ENCODE measurements around the gene ZFHX3. TPM values are rescaled to one million over a fixed set of nuclear protein-coding genes. Genes with fewer than 3 reads are reported as not detected.
"Not testable (repeated sequence)": the region's sequence is repeated elsewhere in the genome, so short reads cannot be mapped to it uniquely, and the experiment has no call there.

The ZFHX3 gene
- total and polyA plus RNA-seq, 4 donors = 2.6 to 32.7 (median 14.7) TPM

- Histone ChIP-seq H3K9me3 (ENCODE audit: control insufficient read depth in 4 of 4, insufficient read depth in 3 of 4, low read length in 3 of 4) (no peaks in the 10 kb centered on the region), H3K9ac (ENCODE audit: insufficient read depth in 1 of 2, low read length in 2 of 2) (no peak overlapping the region), H3K36me3 (ENCODE audit: control insufficient read depth in 4 of 4, insufficient read depth in 4 of 4, low read length in 4 of 4) (no peaks in the 10 kb centered on the region), H3K27me3 (ENCODE audit: control insufficient read depth in 3 of 3, insufficient read depth in 3 of 3, low read length in 2 of 3) (no peaks in the 10 kb centered on the region), H3K4me3 (no peak overlapping the region), H3K4me1 (ENCODE audit: control insufficient read depth in 5 of 5, insufficient read depth in 5 of 5, low read length in 5 of 5) (no peaks in the 10 kb centered on the region), H3K27ac (ENCODE audit: low read depth in 1 of 2, low read length in 1 of 2) (no peak overlapping the region)
- TF ChIP-seq, protein P1, sequence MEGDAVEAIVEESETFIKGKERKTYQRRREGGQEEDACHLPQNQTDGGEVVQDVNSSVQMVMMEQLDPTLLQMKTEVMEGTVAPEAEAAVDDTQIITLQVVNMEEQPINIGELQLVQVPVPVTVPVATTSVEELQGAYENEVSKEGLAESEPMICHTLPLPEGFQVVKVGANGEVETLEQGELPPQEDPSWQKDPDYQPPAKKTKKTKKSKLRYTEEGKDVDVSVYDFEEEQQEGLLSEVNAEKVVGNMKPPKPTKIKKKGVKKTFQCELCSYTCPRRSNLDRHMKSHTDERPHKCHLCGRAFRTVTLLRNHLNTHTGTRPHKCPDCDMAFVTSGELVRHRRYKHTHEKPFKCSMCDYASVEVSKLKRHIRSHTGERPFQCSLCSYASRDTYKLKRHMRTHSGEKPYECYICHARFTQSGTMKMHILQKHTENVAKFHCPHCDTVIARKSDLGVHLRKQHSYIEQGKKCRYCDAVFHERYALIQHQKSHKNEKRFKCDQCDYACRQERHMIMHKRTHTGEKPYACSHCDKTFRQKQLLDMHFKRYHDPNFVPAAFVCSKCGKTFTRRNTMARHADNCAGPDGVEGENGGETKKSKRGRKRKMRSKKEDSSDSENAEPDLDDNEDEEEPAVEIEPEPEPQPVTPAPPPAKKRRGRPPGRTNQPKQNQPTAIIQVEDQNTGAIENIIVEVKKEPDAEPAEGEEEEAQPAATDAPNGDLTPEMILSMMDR (IDR thresholded peaks at IDR 0.05; ENCODE audit: control extremely low read depth, extremely low read depth) = no peak
- ATAC-seq (ENCODE audit: insufficient read depth, low FRiP score) (no peak), DNase-seq (no peak)
- WGBS, 2 donors = 88 to 90% methylated on average over 1 of the region's 1 CpG
These were observed 33.0 kb upstream of the ZFHX3 start for GRCh38 chr16:73080931-73081330.

GRCh38 chr16:73076324-73076810, 28.4 kb upstream of the ZFHX3 start:
- Histone ChIP-seq H3K4me3 (no peak overlapping the region), H3K27me3 (ENCODE audit: control insufficient read depth in 3 of 3, insufficient read depth in 3 of 3, low read length in 2 of 3) (no peaks in the 10 kb centered on the region), H3K4me1 (ENCODE audit: control insufficient read depth in 5 of 5, insufficient read depth in 5 of 5, low read length in 5 of 5) (peaks cover 0 to 5% (median 0%) of the 10 kb centered on the region in 5 donors), H3K27ac (ENCODE audit: low read depth in 1 of 2, low read length in 1 of 2) (no peak overlapping the region), H3K9me3 (ENCODE audit: control insufficient read depth in 4 of 4, insufficient read depth in 3 of 4, low read length in 3 of 4) (no peaks in the 10 kb centered on the region), H3K9ac (ENCODE audit: insufficient read depth in 1 of 2, low read length in 2 of 2) (no peak overlapping the region), H3K36me3 (ENCODE audit: control insufficient read depth in 4 of 4, insufficient read depth in 4 of 4, low read length in 4 of 4) (no peaks in the 10 kb centered on the region)
- ATAC-seq (ENCODE audit: insufficient read depth, low FRiP score) (no peak), DNase-seq (peak in 1 of 3 donors; percentile 11)
- 60 to 61% methylated on average over 6 of the region's 6 CpGs for WGBS, 2 donors
- TF ChIP-seq, protein P1 (IDR thresholded peaks at IDR 0.05; ENCODE audit: control extremely low read depth, extremely low read depth) = no peak

GRCh38 chr16:73074382-73074781, 26.5 kb upstream of the ZFHX3 start:
- TF ChIP-seq, protein P1 (IDR thresholded peaks at IDR 0.05; ENCODE audit: control extremely low read depth, extremely low read depth) = no peak
- H3K4me3 ChIP-seq = no peak overlapping the region
- H3K36me3 ChIP-seq (ENCODE audit: control insufficient read depth in 4 of 4, insufficient read depth in 4 of 4, low read length in 4 of 4) = no peaks in the 10 kb centered on the region
- H3K27ac ChIP-seq (ENCODE audit: low read depth in 1 of 2, low read length in 1 of 2) = no peak overlapping the region
- H3K9ac ChIP-seq (ENCODE audit: insufficient read depth in 1 of 2, low read length in 2 of 2) = no peak overlapping the region
- ATAC-seq (ENCODE audit: insufficient read depth, low FRiP score) (no peak), DNase-seq (no peak)
- WGBS, 2 donors = 84 to 87% methylated on average over 9 of the region's 9 CpGs
- H3K9me3 ChIP-seq (ENCODE audit: control insufficient read depth in 4 of 4, insufficient read depth in 3 of 4, low read length in 3 of 4) = no peaks in the 10 kb centered on the region
- H3K27me3 ChIP-seq (ENCODE audit: control insufficient read depth in 3 of 3, insufficient read depth in 3 of 3, low read length in 2 of 3) = no peaks in the 10 kb centered on the region
- H3K4me1 ChIP-seq (ENCODE audit: control insufficient read depth in 5 of 5, insufficient read depth in 5 of 5, low read length in 5 of 5) = peaks cover 3 to 15% (median 5%) of the 10 kb centered on the region in 5 donors

- not testable (repeated sequence) for H3K27me3 ChIP-seq (ENCODE audit: control insufficient read depth in 3 of 3, insufficient read depth in 3 of 3, low read length in 2 of 3); H3K36me3 ChIP-seq (ENCODE audit: control insufficient read depth in 4 of 4, insufficient read depth in 4 of 4, low read length in 4 of 4); DNase-seq; ATAC-seq (ENCODE audit: insufficient read depth, low FRiP score); H3K27ac ChIP-seq (ENCODE audit: low read depth in 1 of 2, low read length in 1 of 2); H3K9ac ChIP-seq (ENCODE audit: insufficient read depth in 1 of 2, low read length in 2 of 2); H3K4me3 ChIP-seq; H3K9me3 ChIP-seq (ENCODE audit: control insufficient read depth in 4 of 4, insufficient read depth in 3 of 4, low read length in 3 of 4)
- 95 to 98% methylated on average over 9 of the region's 9 CpGs for WGBS, 2 donors
- H3K4me1 ChIP-seq (ENCODE audit: control insufficient read depth in 5 of 5, insufficient read depth in 5 of 5, low read length in 5 of 5) = peaks cover 7 to 36% (median 8%) of the 10 kb centered on the region in 5 donors
These were observed 24.1 kb upstream of the ZFHX3 start for GRCh38 chr16:73072051-73072450.
